OCI-LY7 (cell line): Measurements from ENCODE around the gene SMPD2.

Experiments used
- CTCF ChIP-seq: fragments of 200-600 bp; sonication (generic); conservative IDR thresholded peaks from 2 replicates; pipeline ENCODE4 v1.5.1; 2014; ENCODE audit warnings: mild to moderate bottlenecking, antibody characterized with exemption, low read length, moderate library complexity, mixed read lengths
- EZH2phosphoT487 ChIP-seq: fragments of 200-600 bp; sonication (generic); IDR thresholded peaks from 2 replicates; pipeline ENCODE4 v1.6.1; 2018; ENCODE audit warnings: low read depth, borderline replicate concordance, mild to moderate bottlenecking, mixed run types, antibody characterized with exemption, low read length, moderate library complexity, mixed read lengths

GRCh38 chr6:109393886-109394281, 46.6 kb upstream of the SMPD2 start:
- TF ChIP-seq CTCF, result no peak
- TF ChIP-seq EZH2phosphoT487, result no peak
